ENCODE results near the gene KCNMB3.
"Not testable (repeated sequence)": the region's sequence is repeated elsewhere in the genome, so short reads cannot be mapped to it uniquely, and the experiment has no call there.

Gene KCNMB3

DNA sequence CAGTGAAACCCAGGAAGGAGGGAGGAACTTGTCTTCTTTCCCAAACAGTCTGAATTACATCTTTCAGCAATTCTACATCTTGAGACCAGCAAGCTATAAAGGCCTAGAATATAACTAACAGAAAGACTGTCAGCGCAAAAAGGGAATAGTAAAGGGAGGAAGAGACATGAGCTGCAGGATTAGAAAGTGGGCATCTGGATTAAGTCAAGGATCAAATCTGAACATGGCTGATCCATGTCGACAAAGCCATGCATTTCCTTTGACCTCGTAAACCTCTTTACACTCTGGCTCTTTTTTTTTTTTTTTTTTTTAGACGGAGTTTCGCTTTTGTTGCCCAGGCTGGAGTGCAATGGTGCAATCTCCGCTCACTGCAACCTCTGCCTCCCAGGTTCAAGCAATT is 35.4 kb upstream of the KCNMB3 start:
- no peak overlapping the region for H3K27ac ChIP-seq
- TF ChIP-seq, protein P1, sequence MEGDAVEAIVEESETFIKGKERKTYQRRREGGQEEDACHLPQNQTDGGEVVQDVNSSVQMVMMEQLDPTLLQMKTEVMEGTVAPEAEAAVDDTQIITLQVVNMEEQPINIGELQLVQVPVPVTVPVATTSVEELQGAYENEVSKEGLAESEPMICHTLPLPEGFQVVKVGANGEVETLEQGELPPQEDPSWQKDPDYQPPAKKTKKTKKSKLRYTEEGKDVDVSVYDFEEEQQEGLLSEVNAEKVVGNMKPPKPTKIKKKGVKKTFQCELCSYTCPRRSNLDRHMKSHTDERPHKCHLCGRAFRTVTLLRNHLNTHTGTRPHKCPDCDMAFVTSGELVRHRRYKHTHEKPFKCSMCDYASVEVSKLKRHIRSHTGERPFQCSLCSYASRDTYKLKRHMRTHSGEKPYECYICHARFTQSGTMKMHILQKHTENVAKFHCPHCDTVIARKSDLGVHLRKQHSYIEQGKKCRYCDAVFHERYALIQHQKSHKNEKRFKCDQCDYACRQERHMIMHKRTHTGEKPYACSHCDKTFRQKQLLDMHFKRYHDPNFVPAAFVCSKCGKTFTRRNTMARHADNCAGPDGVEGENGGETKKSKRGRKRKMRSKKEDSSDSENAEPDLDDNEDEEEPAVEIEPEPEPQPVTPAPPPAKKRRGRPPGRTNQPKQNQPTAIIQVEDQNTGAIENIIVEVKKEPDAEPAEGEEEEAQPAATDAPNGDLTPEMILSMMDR (conservative IDR thresholded peaks at IDR 0.05) = no peak

DNA sequence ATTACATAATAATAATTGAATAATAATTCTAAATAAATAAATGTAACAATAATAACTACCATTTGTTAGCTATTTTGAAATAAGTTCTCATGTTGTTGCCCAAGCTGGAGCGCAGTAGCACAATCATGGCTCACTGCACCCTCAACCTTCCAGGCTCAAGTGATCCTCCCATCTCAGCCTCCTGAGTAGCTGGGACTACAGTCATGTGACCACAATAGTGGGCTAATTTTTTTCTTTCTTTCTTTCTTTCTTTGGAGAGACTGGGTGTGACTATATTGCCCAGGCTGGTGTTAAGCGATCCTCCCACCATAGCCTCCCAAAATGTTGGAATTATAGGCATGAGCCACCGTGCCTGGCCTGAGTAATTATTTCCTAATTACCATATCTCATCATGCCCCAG is 30.9 kb upstream of the KCNMB3 start:
- no peak overlapping the region for H3K27ac ChIP-seq
- TF ChIP-seq, protein P1 (conservative IDR thresholded peaks at IDR 0.05) = no peak

DNA sequence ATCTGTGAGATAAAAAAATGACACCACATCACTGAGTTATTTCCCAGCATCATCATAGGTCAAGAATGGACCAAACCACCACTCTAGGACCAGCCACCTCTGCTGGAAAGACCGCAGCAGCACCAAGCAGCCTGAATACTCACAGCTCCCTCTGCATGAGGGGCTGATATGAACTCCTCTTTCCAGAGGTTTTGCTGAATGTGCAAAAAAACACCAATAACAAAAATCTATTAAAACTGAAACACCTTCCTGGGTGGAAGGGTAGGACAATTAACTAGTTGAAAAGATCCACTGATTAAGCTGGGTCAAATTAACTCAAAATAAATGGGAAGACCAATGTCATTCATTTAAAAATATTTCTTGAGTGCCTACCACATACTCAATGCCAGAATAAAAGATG is 28.9 kb upstream of the KCNMB3 start:
- H3K27ac ChIP-seq = no peak overlapping the region
- TF ChIP-seq, protein P1 (conservative IDR thresholded peaks at IDR 0.05) = no peak

DNA sequence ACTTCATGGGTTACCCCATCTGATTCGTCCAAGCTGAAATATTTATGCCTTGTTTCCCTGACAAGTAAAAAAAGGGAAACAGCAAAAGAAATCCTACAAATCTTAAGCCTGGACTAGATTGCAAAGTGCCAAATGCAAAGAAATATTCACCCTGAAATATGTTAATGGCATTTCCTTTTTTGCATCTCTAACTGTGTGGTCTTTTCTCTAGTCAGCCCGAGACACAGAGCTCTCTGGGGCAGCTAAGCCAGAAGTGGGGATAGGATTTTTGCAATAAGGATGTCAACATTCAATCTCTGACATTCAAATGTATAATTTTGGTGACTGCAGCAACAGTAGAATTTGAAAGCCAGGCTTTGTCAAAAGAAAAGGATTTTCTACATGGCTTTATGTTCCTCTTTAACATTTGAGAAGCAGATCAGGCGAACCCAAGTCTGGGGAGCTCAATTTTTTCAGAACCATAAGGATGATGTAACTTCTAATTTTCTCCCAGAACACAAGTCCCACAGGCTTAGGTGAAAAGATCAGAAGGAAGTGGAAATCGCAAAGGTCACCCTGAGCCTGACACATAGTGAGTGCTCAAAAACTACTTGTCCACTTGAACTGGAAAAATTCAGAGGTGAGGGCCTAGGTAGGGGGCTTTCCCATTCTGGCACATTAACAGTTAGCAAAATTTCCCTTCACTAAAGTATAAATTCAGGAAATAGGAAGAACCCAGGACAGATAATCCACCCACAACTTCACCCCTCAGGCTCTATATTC is 28.2 kb upstream of the KCNMB3 start:
- no peak overlapping the region for H3K27ac ChIP-seq
- TF ChIP-seq, protein P1 (conservative IDR thresholded peaks at IDR 0.05) = no peak

DNA sequence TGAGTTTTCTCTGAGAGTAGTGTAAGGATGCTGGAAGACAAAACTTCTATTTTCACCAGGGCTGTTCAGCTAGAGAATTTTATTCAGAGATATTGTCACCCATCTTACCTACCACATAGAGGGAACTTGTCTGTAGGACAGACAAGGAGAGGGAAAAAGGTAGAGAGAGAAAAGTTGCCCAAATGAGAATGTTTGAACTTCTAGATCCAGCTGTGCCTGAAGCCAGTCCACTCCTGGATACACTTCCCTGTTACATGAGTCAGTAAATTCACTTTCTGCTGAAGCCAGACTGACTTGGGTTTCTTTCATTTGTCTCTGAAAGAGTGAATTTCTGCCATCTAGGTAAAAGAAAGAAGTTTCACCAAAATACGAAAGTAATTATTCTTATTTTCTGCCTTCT is 27.2 kb upstream of the KCNMB3 start:
- TF ChIP-seq, protein P1 (conservative IDR thresholded peaks at IDR 0.05) = no peak
- no peak overlapping the region for H3K27ac ChIP-seq

DNA sequence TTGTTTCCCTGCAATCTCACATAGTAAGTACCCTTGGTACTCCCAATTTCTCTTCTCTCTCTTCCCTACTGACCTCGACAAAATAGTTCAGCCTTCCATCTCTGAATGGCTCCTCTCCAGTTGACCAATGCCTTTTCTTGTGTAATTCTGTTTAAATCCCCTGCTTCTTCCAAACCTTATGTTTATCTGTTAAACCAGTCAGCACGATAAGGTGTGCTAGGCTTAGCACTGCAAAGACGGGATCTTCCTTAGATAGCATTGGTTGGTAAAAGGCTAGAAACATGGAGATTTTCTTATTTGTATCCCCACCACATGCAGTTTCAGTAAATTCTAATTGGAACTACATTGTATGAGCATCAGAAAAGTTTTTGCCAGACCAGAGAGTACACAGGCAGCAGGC is 25.8 kb upstream of the KCNMB3 start:
- TF ChIP-seq, protein P1 (conservative IDR thresholded peaks at IDR 0.05) = no peak
- H3K27ac ChIP-seq = no peak overlapping the region

DNA sequence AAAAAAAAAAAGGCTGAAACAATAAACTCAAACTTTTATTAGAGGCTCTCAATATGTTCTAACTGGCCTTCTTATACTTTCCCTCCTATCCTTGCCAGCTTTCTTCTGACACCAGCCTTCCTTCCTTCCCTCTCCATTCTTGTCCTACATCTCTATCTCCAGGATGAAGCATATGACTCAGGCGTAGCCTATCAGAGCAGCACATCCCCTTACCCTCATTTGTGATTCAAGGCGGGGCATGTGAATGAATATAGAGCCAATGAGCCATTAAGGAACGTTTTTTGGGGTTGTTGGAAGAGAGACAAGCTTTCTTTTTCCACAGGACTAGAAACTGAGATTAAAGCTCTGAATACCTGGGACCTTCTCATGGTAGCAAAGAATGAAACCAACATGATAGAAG is 25.1 kb upstream of the KCNMB3 start:
- no peak overlapping the region for H3K27ac ChIP-seq
- TF ChIP-seq, protein P1 (conservative IDR thresholded peaks at IDR 0.05) = no peak

DNA sequence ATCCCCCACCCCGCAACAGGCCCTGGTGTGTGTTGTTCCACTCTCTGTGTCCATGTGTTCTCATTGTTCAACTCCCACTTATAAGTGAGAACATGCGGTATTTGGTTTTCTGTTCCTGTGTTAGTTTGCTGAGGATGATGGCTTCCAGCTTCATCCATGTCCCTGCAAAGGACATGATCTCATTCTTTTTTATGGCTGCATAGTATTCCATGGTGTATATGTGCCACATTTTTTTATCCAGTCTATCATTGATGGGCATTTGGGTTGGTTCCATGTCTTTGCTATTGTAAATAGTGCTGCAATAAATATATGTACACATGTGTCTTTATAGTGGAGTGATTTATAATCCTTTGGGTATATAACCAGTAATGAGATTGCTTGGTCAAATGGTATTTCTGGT is 23.5 kb upstream of the KCNMB3 start:
- not testable (repeated sequence) for H3K27ac ChIP-seq

All from VCaP (cell line).